Aorta (tissue), 5 donors: Measurements from ENCODE around the gene TUT1. TPM values are rescaled to one million over a fixed set of nuclear protein-coding genes. Genes with fewer than 3 reads are reported as not detected.

ENCODE experiments used
- ATAC-seq: fragments of 200-7000 bp; cut with Tn5 transposase; one replicate; pipeline ENCODE4 v1.9.1; 2022; ENCODE audit warnings: moderate library complexity; ENCODE audit not compliant: low FRiP score
- DNase-seq, 2 donors: peaks; one replicate each; pipeline ENCODE4 v3.0.0-alpha.2; 2020
- H3K27ac ChIP-seq, 2 donors: one replicate each; pipeline ENCODE4 v1.5.1; 2013; ENCODE audit warnings: low read length in 2 of 2, mild to moderate bottlenecking in 2 of 2, moderate library complexity in 2 of 2, control low read depth in 1 of 2, inconsistent platforms in 1 of 2, low read depth in 1 of 2
- H3K27me3 ChIP-seq, 2 donors: one replicate each; pipeline ENCODE4 v1.6.1; 2013; ENCODE audit warnings: control low read depth in 1 of 2, low read length in 1 of 2, mild to moderate bottlenecking in 1 of 2, moderate library complexity in 1 of 2; ENCODE audit not compliant: insufficient read depth in 2 of 2, control insufficient read depth in 1 of 2
- H3K36me3 ChIP-seq, 2 donors: one replicate each; pipeline ENCODE4 v1.6.1; 2013; ENCODE audit warnings: control low read depth in 1 of 2, low read length in 1 of 2, mild to moderate bottlenecking in 1 of 2; ENCODE audit not compliant: insufficient read depth in 2 of 2, control insufficient read depth in 1 of 2
- H3K4me1 ChIP-seq, 2 donors: one replicate each; pipeline ENCODE4 v1.6.1; 2013; ENCODE audit warnings: low read length in 2 of 2, control low read depth in 1 of 2, mild to moderate bottlenecking in 1 of 2, moderate library complexity in 1 of 2; ENCODE audit not compliant: insufficient read depth in 2 of 2, control insufficient read depth in 1 of 2
- H3K4me3 ChIP-seq, 2 donors: one replicate each; pipeline ENCODE4 v1.5.1; 2013; ENCODE audit warnings: low read length in 2 of 2, control low read depth in 1 of 2, mild to moderate bottlenecking in 1 of 2
- H3K9me3 ChIP-seq: one replicate; pipeline ENCODE4 v1.6.1; 2013; ENCODE audit warnings: mild to moderate bottlenecking, low read length; ENCODE audit not compliant: control insufficient read depth
- WGBS, 2 donors: extraction: QIAGEN DNeasy Blood & Tissue Kit; methylation state at CpG; one replicate each; pipeline ENCODE4 v1.1.7; 2013; 5-methylcytosine and 5-hydroxymethylcytosine counted together
- intact Hi-C, 2 donors: fragments of 100-400 bp; cut with DNase I; formaldehyde crosslinking; loops; one replicate each; pipeline versions ENCODE4 v1.14.2 to v1.15.0; 2022
- microRNA-seq, 2 donors: library from miRNA; unstranded; fragments of <30 nt; microRNA quantifications; one replicate each; pipeline ENCODE4 v1.2.0, GENCODE V29; 2020
- polyA plus RNA-seq, 2 donors: library from polyadenylated mRNA; stranded (reverse); fragments of 200-250 nt; gene quantifications; one replicate each; pipeline ENCODE4 v1.2.3, GENCODE V29; 2013
- total RNA-seq, 2 donors: library from RNA; stranded (reverse); fragmentation: NEBNext Ultra II Directional; extraction: Animal tissue kit (Norgen Biotek cat#: 25700); gene quantifications; one replicate each; pipeline ENCODE4 v1.2.1, GENCODE V29; 2021
- donor health status: healthy with polysubstance abuse.
- donor health status: Bipolar disorder and iron deficiency.
- donor health status: DM: no; HTN: no; CAD: no.
- donor health status: DM: no; HTN: no; CAD: no.
- donor health status: DM: yes; HTN: yes; CAD: no.

Gene TUT1
- total and polyA plus RNA-seq, 4 donors, result 1.6 to 14.9 (median 12.8) TPM

- intact Hi-C loops, result no loop called here
- no peaks in the 10 kb centered on the region for H3K9me3 ChIP-seq
- H3K36me3 ChIP-seq, result peaks cover 16 to 31% of the 10 kb centered on the region in 2 donors
- 31 to 43% methylated on average over 21 of the region's 21 CpGs for WGBS, 2 donors
- H3K4me1 ChIP-seq, result peaks cover 0 to 4% of the 10 kb centered on the region in 2 donors
- H3K4me3 ChIP-seq, result no peak overlapping the region
- DNase-seq, result peak in 1 of 2 donors; percentile 70
- H3K27me3 ChIP-seq, result no peaks in the 10 kb centered on the region
- H3K27ac ChIP-seq, result peak overlapping the region in 1 of 2 donors; percentile 13
- no peak for ATAC-seq
These were observed 54.9 kb downstream of the TUT1 start for GRCh38 chr11:62536301-62536957.

- Histone ChIP-seq H3K4me1 (peaks cover 0 to 4% of the 10 kb centered on the region in 2 donors), H3K9me3 (no peaks in the 10 kb centered on the region), H3K27ac (no peak overlapping the region), H3K27me3 (no peaks in the 10 kb centered on the region), H3K4me3 (no peak overlapping the region), H3K36me3 (peaks cover 19 to 33% of the 10 kb centered on the region in 2 donors)
- ATAC-seq, result no peak
- WGBS, 2 donors, result 67 to 70% methylated on average over 12 of the region's 12 CpGs
- intact Hi-C loops, result no loop called here
- peak in 1 of 2 donors; percentile 73 for DNase-seq
These were observed 55.5 kb downstream of the TUT1 start for GRCh38 chr11:62535802-62536201.

- Histone ChIP-seq H3K27me3 (no peaks in the 10 kb centered on the region), H3K4me1 (peaks cover 0 to 3% of the 10 kb centered on the region in 2 donors), H3K27ac (no peak overlapping the region), H3K4me3 (no peak overlapping the region), H3K36me3 (peaks cover 19 to 36% of the 10 kb centered on the region in 2 donors), H3K9me3 (no peaks in the 10 kb centered on the region)
- intact Hi-C loops, result no loop called here
- DNase-seq, result peak in 1 of 2 donors; percentile 75
- ATAC-seq, result no peak
- 86 to 90% methylated on average over 19 of the region's 19 CpGs for WGBS, 2 donors
These were observed 56.4 kb downstream of the TUT1 start for GRCh38 chr11:62534779-62535545.

GRCh38 chr11:62532096-62532495 is 59.2 kb downstream of the TUT1 start:
- Histone ChIP-seq H3K27me3 (no peaks in the 10 kb centered on the region), H3K27ac (no peak overlapping the region), H3K36me3 (peaks cover 19 to 38% of the 10 kb centered on the region in 2 donors), H3K9me3 (no peaks in the 10 kb centered on the region), H3K4me1 (no peaks in the 10 kb centered on the region), H3K4me3 (no peak overlapping the region)
- intact Hi-C loops, result no loop called here
- no peak for DNase-seq
- no peak for ATAC-seq
- 94 to 98% methylated on average over 2 of the region's 2 CpGs for WGBS, 2 donors

Small RNAs within 50 kb of the gene (microRNA-seq; reads per million reads assigned to microRNA genes)
- gene MIR6747, result 0 to 2.0 reads per million in 2 donors

Other genes starting within 250 kb of the TUT1 start
- not detected for gene SCGB1A1, start 172.5 kb downstream of the TUT1 start, total RNA-seq
- 1 to 10 TPM in 1 of 2 donors, under 1 TPM in 1; 0.61 to 5.0 TPM for gene SCGB1A1, start 172.5 kb downstream of the TUT1 start, polyA plus RNA-seq
- gene AHNAK, start 44.7 kb downstream of the TUT1 start, total RNA-seq, result 1,000 to 10,000 TPM; 1,149 to 1,263 TPM
- 100 to 1,000 TPM; 146 to 237 TPM for gene AHNAK, start 44.7 kb downstream of the TUT1 start, polyA plus RNA-seq
- gene EEF1G, start 17.6 kb downstream of the TUT1 start, total RNA-seq, result 100 to 1,000 TPM; 787 to 987 TPM
- 1,000 to 10,000 TPM; 1,251 to 1,857 TPM for gene EEF1G, start 17.6 kb downstream of the TUT1 start, polyA plus RNA-seq
- gene MTA2, start 10.3 kb upstream of the TUT1 start, total RNA-seq, result 10 to 100 TPM; 80.1 to 87.9 TPM
- 10 to 100 TPM; 13.5 to 40.3 TPM for gene MTA2, start 10.3 kb upstream of the TUT1 start, polyA plus RNA-seq
- gene EML3, start 21.3 kb upstream of the TUT1 start, total RNA-seq, result 100 to 1,000 TPM in 1 of 2 donors, 10 to 100 TPM in 1; 93.7 to 134 TPM
- 100 to 1,000 TPM in 1 of 2 donors, 10 to 100 TPM in 1; 15.7 to 182 TPM for gene EML3, start 21.3 kb upstream of the TUT1 start, polyA plus RNA-seq
- gene ROM1, start 21.7 kb upstream of the TUT1 start, total RNA-seq, result 10 to 100 TPM in 1 of 2 donors, 1 to 10 TPM in 1; 9.0 to 15.6 TPM
- gene ROM1, start 21.7 kb upstream of the TUT1 start, polyA plus RNA-seq, result 10 to 100 TPM; 33.2 to 33.9 TPM
- gene B3GAT3, start 30.5 kb upstream of the TUT1 start, total RNA-seq, result 10 to 100 TPM; 26.7 to 39.7 TPM
- gene B3GAT3, start 30.5 kb upstream of the TUT1 start, polyA plus RNA-seq, result 10 to 100 TPM; 12.6 to 45.2 TPM
- gene GANAB, start 55.1 kb upstream of the TUT1 start, total RNA-seq, result 100 to 1,000 TPM; 196 to 206 TPM
- gene GANAB, start 55.1 kb upstream of the TUT1 start, polyA plus RNA-seq, result 100 to 1,000 TPM in 1 of 2 donors, 10 to 100 TPM in 1; 41.2 to 117 TPM
- gene INTS5, start 61.8 kb upstream of the TUT1 start, total RNA-seq, result 10 to 100 TPM; 12.5 to 13.3 TPM
- 1 to 10 TPM; 3.8 to 6.2 TPM for gene INTS5, start 61.8 kb upstream of the TUT1 start, polyA plus RNA-seq
- 10 to 100 TPM; 23.1 to 27.7 TPM for gene C11orf98, start 73.7 kb upstream of the TUT1 start, total RNA-seq
- 100 to 1,000 TPM in 1 of 2 donors, 10 to 100 TPM in 1; 79.3 to 121 TPM for gene C11orf98, start 73.7 kb upstream of the TUT1 start, polyA plus RNA-seq
- gene CSKMT, start 73.8 kb upstream of the TUT1 start, total RNA-seq, result 10 to 100 TPM; 11.1 to 11.7 TPM
- gene CSKMT, start 73.8 kb upstream of the TUT1 start, polyA plus RNA-seq, result 10 to 100 TPM in 1 of 2 donors, 1 to 10 TPM in 1; 8.8 to 16.3 TPM
- 1 to 10 TPM; 3.0 to 4.8 TPM for gene UQCC3, start 80.2 kb upstream of the TUT1 start, total RNA-seq
- 10 to 100 TPM in 1 of 2 donors, 1 to 10 TPM in 1; 5.8 to 12.7 TPM for gene UQCC3, start 80.2 kb upstream of the TUT1 start, polyA plus RNA-seq
- 1 to 10 TPM; 3.6 to 8.6 TPM for gene LBHD1, start 80.7 kb upstream of the TUT1 start, total RNA-seq
- 1 to 10 TPM; 2.3 to 7.6 TPM for gene LBHD1, start 80.7 kb upstream of the TUT1 start, polyA plus RNA-seq
- 10 to 100 TPM; 84.1 to 85.4 TPM for gene UBXN1, start 87.5 kb upstream of the TUT1 start, total RNA-seq
- gene UBXN1, start 87.5 kb upstream of the TUT1 start, polyA plus RNA-seq, result 100 to 1,000 TPM; 186 to 224 TPM
- 10 to 100 TPM in 1 of 2 donors, 1 to 10 TPM in 1; 8.5 to 24.5 TPM for gene LRRN4CL, start 98.0 kb upstream of the TUT1 start, total RNA-seq
- gene LRRN4CL, start 98.0 kb upstream of the TUT1 start, polyA plus RNA-seq, result under 1 TPM in 1 of 2 donors, not detected in 1; 0.10 TPM
- gene BSCL2, start 115.9 kb upstream of the TUT1 start, total RNA-seq, result 10 to 100 TPM; 22.3 to 31.5 TPM
- 10 to 100 TPM; 38.7 to 61.8 TPM for gene BSCL2, start 115.9 kb upstream of the TUT1 start, polyA plus RNA-seq
- not detected for gene GNG3, start 116.2 kb upstream of the TUT1 start, total RNA-seq
- gene GNG3, start 116.2 kb upstream of the TUT1 start, polyA plus RNA-seq, result under 1 TPM in 1 of 2 donors, not detected in 1; 0.33 TPM
- gene HNRNPUL2, start 135.9 kb upstream of the TUT1 start, total RNA-seq, result 10 to 100 TPM; 46.9 to 47.2 TPM
- gene HNRNPUL2, start 135.9 kb upstream of the TUT1 start, polyA plus RNA-seq, result 10 to 100 TPM; 31.5 to 43.6 TPM
- 10 to 100 TPM; 21.1 to 32.4 TPM for gene TTC9C, start 137.0 kb upstream of the TUT1 start, total RNA-seq
- gene TTC9C, start 137.0 kb upstream of the TUT1 start, polyA plus RNA-seq, result 10 to 100 TPM; 17.3 to 40.7 TPM
- 1 to 10 TPM; 9.7 to 9.8 TPM for gene ZBTB3, start 162.6 kb upstream of the TUT1 start, total RNA-seq
- gene ZBTB3, start 162.6 kb upstream of the TUT1 start, polyA plus RNA-seq, result 1 to 10 TPM; 2.9 to 3.9 TPM
- 10 to 100 TPM; 40.0 to 50.3 TPM for gene POLR2G, start 170.1 kb upstream of the TUT1 start, total RNA-seq
- gene POLR2G, start 170.1 kb upstream of the TUT1 start, polyA plus RNA-seq, result 100 to 1,000 TPM in 1 of 2 donors, 10 to 100 TPM in 1; 80.4 to 109 TPM
- 10 to 100 TPM; 13.2 to 21.3 TPM for gene TAF6L, start 179.9 kb upstream of the TUT1 start, total RNA-seq
- gene TAF6L, start 179.9 kb upstream of the TUT1 start, polyA plus RNA-seq, result 10 to 100 TPM; 14.5 to 43.5 TPM
- gene TMEM179B, start 195.9 kb upstream of the TUT1 start, total RNA-seq, result 10 to 100 TPM; 26.8 to 31.0 TPM
- gene TMEM179B, start 195.9 kb upstream of the TUT1 start, polyA plus RNA-seq, result 10 to 100 TPM; 29.2 to 55.9 TPM
- 10 to 100 TPM in 1 of 2 donors, 1 to 10 TPM in 1; 6.0 to 12.6 TPM for gene TMEM223, start 200.5 kb upstream of the TUT1 start, total RNA-seq
- 10 to 100 TPM; 10.4 to 10.6 TPM for gene TMEM223, start 200.5 kb upstream of the TUT1 start, polyA plus RNA-seq
- gene NXF1, start 213.9 kb upstream of the TUT1 start, total RNA-seq, result 10 to 100 TPM; 82.4 to 99.9 TPM
- gene NXF1, start 213.9 kb upstream of the TUT1 start, polyA plus RNA-seq, result 100 to 1,000 TPM in 1 of 2 donors, 10 to 100 TPM in 1; 26.8 to 455 TPM
- 10 to 100 TPM; 42.6 to 46.4 TPM for gene STX5, start 240.5 kb upstream of the TUT1 start, total RNA-seq
- gene STX5, start 240.5 kb upstream of the TUT1 start, polyA plus RNA-seq, result 10 to 100 TPM; 19.2 to 44.0 TPM
- gene TEX54, start 241.3 kb upstream of the TUT1 start, total RNA-seq, result not detected
- gene TEX54, start 241.3 kb upstream of the TUT1 start, polyA plus RNA-seq, result 1 to 10 TPM in 1 of 2 donors, not detected in 1; 5.5 TPM
- 10 to 100 TPM; 35.4 to 42.9 TPM for gene WDR74, start 248.1 kb upstream of the TUT1 start, total RNA-seq
- 10 to 100 TPM; 13.5 to 53.9 TPM for gene WDR74, start 248.1 kb upstream of the TUT1 start, polyA plus RNA-seq